ENCODE measurements around the gene SCFD2.

DNA sequence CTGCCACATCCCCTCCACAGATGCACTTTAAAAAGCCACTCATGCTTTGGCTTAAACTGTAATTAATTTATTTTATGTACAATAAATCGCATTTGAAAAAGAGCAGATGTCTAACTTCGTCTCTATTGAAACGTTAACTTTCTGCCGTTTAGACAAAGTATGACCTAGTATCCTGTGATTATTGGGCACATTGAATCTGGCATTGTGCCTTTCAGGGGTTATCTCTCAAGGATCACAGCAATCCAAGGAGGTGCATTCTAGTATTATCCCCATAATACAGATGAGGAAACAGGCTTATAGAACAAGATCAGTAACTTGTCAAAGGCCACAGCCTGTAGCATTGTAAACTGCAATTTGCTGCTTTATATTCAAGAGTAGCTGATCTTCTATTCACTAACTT is 499.1 kb downstream of the SCFD2 start:
- no peak for TF ChIP-seq SPI1 (IDR thresholded peaks at IDR 0.05; ENCODE audit: borderline replicate concordance, low read depth)
- TF ChIP-seq CTCF (IDR thresholded peaks at IDR 0.05; ENCODE audit: insufficient read depth, low read length) = no peak
- no peak for TF ChIP-seq GABPA (IDR thresholded peaks at IDR 0.05; ENCODE audit: low read depth)

Measured in HL-60 (cell line).